Kidney (tissue), 14 donors: ENCODE measurements around the gene CALN1. TPM values are rescaled to one million over a fixed set of nuclear protein-coding genes. Genes with fewer than 3 reads are reported as not detected.

Source experiments
- DNase-seq, 5 donors: peaks; one replicate each; pipeline ENCODE4 v3.0.0-alpha.2; 2013 to 2020
- FAIRE-seq: peaks from 2 replicates; lab custom pipeline; 2012; peaks lifted over from hg19 to GRCh38; lab: Jason Lieb, UNC
- H3K27ac ChIP-seq, 2 donors: one replicate each; pipeline ENCODE4 v1.7.0; 2013; ENCODE audit warnings: low read depth in 2 of 2, low read length in 2 of 2, inconsistent platforms in 1 of 2
- H3K27me3 ChIP-seq: one replicate; pipeline ENCODE4 v1.7.1; 2013; ENCODE audit warnings: low read length, inconsistent platforms; ENCODE audit not compliant: control insufficient read depth, insufficient read depth
- H3K36me3 ChIP-seq, 3 donors: one replicate each; pipeline versions ENCODE4 v1.7.0 to v1.7.1; 2013; ENCODE audit warnings: low read length in 3 of 3, control low read depth in 1 of 3, inconsistent platforms in 1 of 3; ENCODE audit not compliant: insufficient read depth in 3 of 3, control insufficient read depth in 2 of 3
- H3K4me1 ChIP-seq, 3 donors: one replicate each; pipeline versions ENCODE4 v1.7.0 to v1.7.1; 2013; ENCODE audit warnings: low read length in 3 of 3, inconsistent platforms in 1 of 3, low read depth in 1 of 3; ENCODE audit not compliant: control insufficient read depth in 2 of 3, insufficient read depth in 2 of 3
- H3K4me3 ChIP-seq, 3 donors: one replicate each; pipeline versions ENCODE4 v1.7.0 to v1.8.1; 2013; ENCODE audit warnings: low read length in 3 of 3, control low read depth in 1 of 3, inconsistent platforms in 1 of 3
- H3K9ac ChIP-seq, 3 donors: one replicate each; pipeline versions ENCODE4 v1.7.0 to v1.7.1; 2013; ENCODE audit warnings: low read length in 3 of 3, control low read depth in 1 of 3, inconsistent platforms in 1 of 3
- H3K9me3 ChIP-seq, 3 donors: one replicate each; pipeline versions ENCODE4 v1.7.0 to v1.7.1; 2013; ENCODE audit warnings: low read length in 3 of 3, control low read depth in 1 of 3, inconsistent platforms in 1 of 3; ENCODE audit not compliant: control insufficient read depth in 2 of 3, insufficient read depth in 1 of 3
- intact Hi-C: fragments of 100-400 bp; cut with DNase I; formaldehyde crosslinking; loops from one replicate; pipeline ENCODE4 v1.11.1; 2022
- polyA plus RNA-seq: library from polyadenylated mRNA; stranded (reverse); fragments of 350-450 nt; fragmentation: Illumina TruSeq; extraction: RNeasy Lipid Tissue Mini Kit (QIAGEN cat#74804); gene quantifications from one replicate; pipeline ENCODE4 v1.2.3, GENCODE V29; 2014; ENCODE audit warnings: low read depth, low replicate concordance; ENCODE audit not compliant: insufficient read depth
- total RNA-seq: library from RNA; stranded (reverse); fragmentation: NEBNext Ultra II Directional; extraction: Animal tissue kit (Norgen Biotek cat#: 25700); gene quantifications from one replicate; pipeline ENCODE4 v1.2.1, GENCODE V29; 2021
- TF ChIP-seq, protein P1 (sequence below): IDR thresholded peaks from 3 replicates; pipeline ENCODE4 v1.5.1; 2012; ENCODE audit warnings: mild to moderate bottlenecking, moderate library complexity, borderline replicate concordance; ENCODE audit not compliant: insufficient read depth; ENCODE audit errors: extremely low read depth
- donor health status: control.
- donor health status: control.
- donor health status: control.
- donor health status: control.
- donor health status: control.
- donor health status: DM: yes; HTN: yes; CAD: no.
- donor health status: Normal renal cell carcinoma (clear cell type).

The CALN1 gene
- total and polyA plus RNA-seq, 2 donors from 2014 or later, result not detected

DNA sequence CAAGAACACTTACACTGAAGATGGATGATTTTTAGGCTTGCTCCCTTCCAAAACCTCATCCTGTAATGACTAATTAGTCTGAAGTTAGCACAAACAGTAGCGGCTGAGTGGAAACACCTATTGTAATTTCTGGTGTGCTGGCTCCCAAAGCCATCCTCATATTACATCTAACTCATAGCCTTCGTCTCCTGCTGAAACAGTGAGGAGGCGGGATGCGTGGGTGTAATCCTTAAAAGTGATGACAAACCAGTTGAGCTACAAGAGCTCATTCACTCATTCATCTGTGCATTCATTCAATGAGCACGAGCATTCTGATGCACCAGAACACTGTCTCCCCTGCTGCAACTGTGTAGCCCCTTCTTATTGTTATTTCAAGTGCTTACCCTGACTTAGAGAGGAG, 235.3 kb downstream of the CALN1 start:
- DNase-seq, result no peak
- no peak overlapping the region for H3K4me3 ChIP-seq
- no peaks in the 10 kb centered on the region for H3K4me1 ChIP-seq
- no peak for FAIRE-seq
- no peaks in the 10 kb centered on the region for H3K36me3 ChIP-seq
- no peak overlapping the region for H3K27ac ChIP-seq
- TF ChIP-seq, protein P1, sequence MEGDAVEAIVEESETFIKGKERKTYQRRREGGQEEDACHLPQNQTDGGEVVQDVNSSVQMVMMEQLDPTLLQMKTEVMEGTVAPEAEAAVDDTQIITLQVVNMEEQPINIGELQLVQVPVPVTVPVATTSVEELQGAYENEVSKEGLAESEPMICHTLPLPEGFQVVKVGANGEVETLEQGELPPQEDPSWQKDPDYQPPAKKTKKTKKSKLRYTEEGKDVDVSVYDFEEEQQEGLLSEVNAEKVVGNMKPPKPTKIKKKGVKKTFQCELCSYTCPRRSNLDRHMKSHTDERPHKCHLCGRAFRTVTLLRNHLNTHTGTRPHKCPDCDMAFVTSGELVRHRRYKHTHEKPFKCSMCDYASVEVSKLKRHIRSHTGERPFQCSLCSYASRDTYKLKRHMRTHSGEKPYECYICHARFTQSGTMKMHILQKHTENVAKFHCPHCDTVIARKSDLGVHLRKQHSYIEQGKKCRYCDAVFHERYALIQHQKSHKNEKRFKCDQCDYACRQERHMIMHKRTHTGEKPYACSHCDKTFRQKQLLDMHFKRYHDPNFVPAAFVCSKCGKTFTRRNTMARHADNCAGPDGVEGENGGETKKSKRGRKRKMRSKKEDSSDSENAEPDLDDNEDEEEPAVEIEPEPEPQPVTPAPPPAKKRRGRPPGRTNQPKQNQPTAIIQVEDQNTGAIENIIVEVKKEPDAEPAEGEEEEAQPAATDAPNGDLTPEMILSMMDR, result no peak
- H3K9ac ChIP-seq, result no peak overlapping the region
- no peaks in the 10 kb centered on the region for H3K27me3 ChIP-seq
- intact Hi-C loops, result no loop called here
- peaks cover 0 to 2% (median 0%) of the 10 kb centered on the region in 3 donors for H3K9me3 ChIP-seq

DNA sequence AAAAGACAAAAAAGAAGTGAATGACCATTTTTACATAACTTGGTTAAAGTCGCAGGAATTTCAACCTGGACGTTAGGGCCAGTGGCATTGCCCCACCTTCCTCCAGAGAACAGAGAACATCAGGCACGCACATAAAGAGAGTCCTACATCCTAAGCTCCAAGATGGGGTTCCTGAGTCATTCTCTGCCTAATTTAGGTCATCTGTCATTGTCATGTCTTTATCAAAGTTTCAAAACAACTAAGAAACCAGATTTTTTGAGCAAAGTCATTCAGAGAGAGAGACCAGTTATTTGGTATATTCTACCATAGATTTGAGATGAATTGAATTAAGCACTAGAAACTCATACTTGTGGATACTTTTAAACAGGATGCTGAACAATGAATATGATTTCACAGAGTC, 241.7 kb downstream of the CALN1 start:
- no peak overlapping the region for H3K9ac ChIP-seq
- intact Hi-C loops, result no loop called here
- no peak for DNase-seq
- FAIRE-seq, result no peak
- no peak overlapping the region for H3K4me3 ChIP-seq
- H3K27me3 ChIP-seq, result no peaks in the 10 kb centered on the region
- no peak overlapping the region for H3K27ac ChIP-seq
- H3K9me3 ChIP-seq, result peaks cover 0 to 2% (median 0%) of the 10 kb centered on the region in 3 donors
- H3K36me3 ChIP-seq, result no peaks in the 10 kb centered on the region
- H3K4me1 ChIP-seq, result no peaks in the 10 kb centered on the region
- TF ChIP-seq, protein P1, result no peak

DNA sequence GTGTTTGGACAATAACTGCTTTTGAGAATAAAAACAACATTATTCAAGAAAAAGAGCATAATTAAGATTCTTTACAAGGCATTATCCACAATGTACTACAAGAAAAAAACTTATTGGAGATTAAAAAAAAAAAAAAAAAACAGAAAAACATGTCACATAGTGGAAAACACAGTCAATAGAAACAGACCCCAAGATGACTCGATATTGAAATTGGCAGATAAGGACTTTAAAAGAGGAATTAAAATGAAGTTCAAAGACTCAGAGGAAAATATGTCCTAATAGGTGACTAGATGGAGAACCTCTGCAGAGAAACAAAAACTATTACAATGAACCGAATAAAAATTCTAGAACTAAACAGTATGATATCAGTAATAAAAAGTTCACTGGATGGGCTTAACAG, 248.9 kb downstream of the CALN1 start:
- TF ChIP-seq, protein P1, result no peak
- Histone ChIP-seq H3K27ac (no peak overlapping the region), H3K4me3 (no peak overlapping the region), H3K27me3 (no peaks in the 10 kb centered on the region), H3K36me3 (no peaks in the 10 kb centered on the region), H3K4me1 (no peaks in the 10 kb centered on the region), H3K9me3 (peaks cover 0 to 5% (median 3%) of the 10 kb centered on the region in 3 donors), H3K9ac (no peak overlapping the region)
- FAIRE-seq (no peak), DNase-seq (no peak)
- intact Hi-C loops, result no loop called here

DNA sequence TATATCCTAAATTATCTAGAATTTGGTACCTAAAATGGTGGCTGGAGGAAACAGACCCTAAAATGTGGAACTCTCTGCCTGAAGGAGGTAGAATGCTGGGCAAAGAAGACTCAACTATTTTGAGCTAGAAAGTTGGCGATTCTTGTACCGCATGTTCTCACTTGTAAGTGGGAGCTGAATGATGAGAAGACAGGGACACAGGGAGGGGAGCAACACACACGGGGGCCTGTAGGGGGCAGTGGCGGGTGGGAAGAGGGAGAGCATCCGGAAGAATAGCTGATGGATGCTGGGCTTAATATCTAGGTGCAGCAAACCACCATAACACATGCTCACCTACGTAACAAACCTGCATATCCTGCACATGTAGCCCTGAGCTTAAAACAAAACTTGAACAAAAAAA, 250.6 kb downstream of the CALN1 start:
- Histone ChIP-seq H3K4me1 (no peaks in the 10 kb centered on the region), H3K36me3 (no peaks in the 10 kb centered on the region), H3K9ac (no peak overlapping the region), H3K27me3 (no peaks in the 10 kb centered on the region), H3K4me3 (no peak overlapping the region), H3K9me3 (peaks cover 0 to 5% (median 3%) of the 10 kb centered on the region in 3 donors), H3K27ac (no peak overlapping the region)
- TF ChIP-seq, protein P1, result no peak
- intact Hi-C loops, result no loop called here
- FAIRE-seq (no peak), DNase-seq (no peak)
